ENCODE measurements around the gene SLC19A1.

Gene SLC19A1

GRCh38 chr21:45516071-45516670, 26.1 kb downstream of the SLC19A1 start:
- DNase-seq = no peak

- no peak for DNase-seq
Measured at GRCh38 chr21:45515241-45516061, 26.8 kb downstream of the SLC19A1 start.

DNA sequence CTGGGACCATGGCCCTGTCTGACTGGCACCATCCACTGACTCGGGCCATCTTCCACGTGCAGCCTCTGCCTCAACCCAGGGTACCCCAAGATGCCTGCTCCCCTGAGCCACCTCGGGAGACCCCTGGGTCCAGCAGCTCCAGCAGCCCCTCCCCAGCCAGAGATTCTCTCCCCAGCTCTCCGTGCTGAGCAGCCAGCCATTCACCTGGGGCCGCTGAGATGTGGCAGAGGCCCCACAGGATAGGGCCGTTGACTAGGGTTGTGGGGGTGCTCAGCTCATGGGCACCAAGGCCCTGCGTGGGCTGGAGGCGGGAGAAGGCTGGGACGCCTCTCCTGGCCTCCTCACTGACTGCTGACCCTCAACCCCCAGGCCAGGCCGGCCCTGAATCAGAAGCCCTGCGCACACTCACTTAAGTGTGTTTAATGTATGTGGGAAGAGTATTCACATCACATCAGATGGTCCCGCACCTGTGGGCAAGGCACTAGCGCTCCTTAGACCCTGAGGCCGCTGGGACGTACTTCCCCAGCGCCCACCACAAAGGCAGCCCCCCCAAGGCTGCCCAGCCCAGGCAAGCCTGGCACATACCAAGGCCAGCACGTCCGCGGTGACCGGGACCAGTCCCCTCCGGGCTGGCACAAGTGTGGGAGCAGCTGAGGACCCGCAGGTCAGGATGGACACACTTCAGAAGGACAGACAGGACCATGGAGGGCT, 27.8 kb downstream of the SLC19A1 start:
- DNase-seq = no peak

DNA sequence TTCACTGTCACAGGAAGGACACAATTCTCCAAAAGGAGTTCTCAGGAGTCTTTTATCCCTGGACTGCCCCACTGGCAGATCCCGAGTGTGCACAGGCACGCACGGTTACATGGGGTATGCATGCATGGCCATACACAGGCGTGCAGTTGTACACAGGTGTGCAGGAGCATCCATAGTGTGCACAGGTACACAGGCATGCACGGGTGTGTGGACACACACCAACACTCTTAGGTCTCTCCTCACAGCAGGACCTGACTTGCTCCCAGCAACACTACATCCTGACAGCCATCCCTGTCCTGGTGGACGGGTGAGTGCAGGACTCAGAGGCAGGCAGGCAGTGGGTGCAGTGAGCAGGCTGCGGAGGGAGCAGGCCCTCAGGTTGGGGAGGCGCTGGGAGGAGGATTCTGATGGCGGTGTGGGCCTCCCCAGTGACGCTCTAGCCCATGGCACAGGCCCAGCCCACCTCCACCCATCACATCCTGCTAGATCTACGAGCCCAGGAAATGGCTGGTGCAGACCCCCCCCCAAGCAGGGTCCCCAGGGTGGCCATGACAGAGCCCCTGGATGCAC, 28.4 kb downstream of the SLC19A1 start:
- DNase-seq = no peak

GRCh38 chr21:45513003-45513717, 29.1 kb downstream of the SLC19A1 start:
- DNase-seq = no peak

- DNase-seq = no peak
Measured at GRCh38 chr21:45512626-45513002, 29.6 kb downstream of the SLC19A1 start.

DNA sequence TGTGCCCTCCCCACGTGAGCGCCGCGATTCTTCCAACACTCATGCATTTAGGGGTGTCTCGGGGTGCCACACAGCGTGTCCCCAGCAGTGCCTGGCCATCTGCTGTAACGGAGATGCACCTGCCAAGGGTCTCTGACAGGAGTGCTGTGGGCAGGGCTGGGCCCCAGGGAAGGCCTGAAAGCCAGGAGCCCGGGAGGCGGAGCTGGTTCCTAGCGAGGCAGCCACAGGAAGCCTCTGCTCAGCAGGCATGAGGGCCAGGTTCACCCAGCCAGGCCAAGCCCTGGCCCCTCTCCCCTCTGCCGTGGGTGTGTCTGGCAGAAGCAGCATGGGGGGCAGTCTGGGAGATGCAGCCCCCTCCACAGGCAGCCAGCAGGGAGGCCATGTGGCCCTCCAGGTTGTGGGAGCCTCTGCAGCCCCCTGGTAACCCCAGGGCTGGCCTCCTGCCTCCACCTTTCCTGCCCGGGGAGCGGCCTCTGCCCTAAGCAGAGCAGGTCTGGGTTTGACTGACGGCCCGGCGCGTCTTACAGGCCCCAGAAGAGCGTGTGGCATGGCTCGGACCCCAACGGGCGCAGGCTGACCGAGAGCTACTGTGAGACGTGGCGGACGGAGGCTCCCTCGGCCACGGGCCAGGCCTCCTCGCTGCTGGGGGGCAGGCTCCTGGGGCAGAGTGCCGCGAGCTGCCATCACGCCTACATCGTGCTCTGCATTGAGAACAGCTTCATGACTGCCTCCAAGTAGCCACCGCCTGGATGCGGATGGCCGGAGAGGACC, 30.4 kb downstream of the SLC19A1 start:
- no peak for DNase-seq

DNA sequence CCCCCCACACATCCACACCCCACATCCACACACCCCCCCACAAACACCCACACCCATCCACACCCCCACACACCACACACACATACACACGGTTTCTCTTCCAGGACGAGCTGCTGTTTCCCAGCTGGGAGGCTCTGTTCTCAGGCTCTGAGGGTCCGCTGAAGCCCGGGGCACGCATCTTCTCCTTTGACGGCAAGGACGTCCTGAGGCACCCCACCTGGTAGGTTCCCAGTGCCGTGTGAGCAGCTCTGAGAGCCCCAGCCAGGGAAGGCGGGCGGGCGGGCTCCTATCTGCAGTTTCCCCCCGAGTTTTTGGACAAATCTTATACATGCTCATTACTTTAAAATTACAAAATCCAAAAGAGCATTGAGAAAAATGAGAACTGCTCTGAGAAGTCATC, 31.2 kb downstream of the SLC19A1 start:
- DNase-seq = no peak

- no peak for DNase-seq
Measured at GRCh38 chr21:45510466-45510955, 31.7 kb downstream of the SLC19A1 start.

GRCh38 chr21:45509566-45510465, 32.4 kb downstream of the SLC19A1 start:
- no peak for DNase-seq

DNA sequence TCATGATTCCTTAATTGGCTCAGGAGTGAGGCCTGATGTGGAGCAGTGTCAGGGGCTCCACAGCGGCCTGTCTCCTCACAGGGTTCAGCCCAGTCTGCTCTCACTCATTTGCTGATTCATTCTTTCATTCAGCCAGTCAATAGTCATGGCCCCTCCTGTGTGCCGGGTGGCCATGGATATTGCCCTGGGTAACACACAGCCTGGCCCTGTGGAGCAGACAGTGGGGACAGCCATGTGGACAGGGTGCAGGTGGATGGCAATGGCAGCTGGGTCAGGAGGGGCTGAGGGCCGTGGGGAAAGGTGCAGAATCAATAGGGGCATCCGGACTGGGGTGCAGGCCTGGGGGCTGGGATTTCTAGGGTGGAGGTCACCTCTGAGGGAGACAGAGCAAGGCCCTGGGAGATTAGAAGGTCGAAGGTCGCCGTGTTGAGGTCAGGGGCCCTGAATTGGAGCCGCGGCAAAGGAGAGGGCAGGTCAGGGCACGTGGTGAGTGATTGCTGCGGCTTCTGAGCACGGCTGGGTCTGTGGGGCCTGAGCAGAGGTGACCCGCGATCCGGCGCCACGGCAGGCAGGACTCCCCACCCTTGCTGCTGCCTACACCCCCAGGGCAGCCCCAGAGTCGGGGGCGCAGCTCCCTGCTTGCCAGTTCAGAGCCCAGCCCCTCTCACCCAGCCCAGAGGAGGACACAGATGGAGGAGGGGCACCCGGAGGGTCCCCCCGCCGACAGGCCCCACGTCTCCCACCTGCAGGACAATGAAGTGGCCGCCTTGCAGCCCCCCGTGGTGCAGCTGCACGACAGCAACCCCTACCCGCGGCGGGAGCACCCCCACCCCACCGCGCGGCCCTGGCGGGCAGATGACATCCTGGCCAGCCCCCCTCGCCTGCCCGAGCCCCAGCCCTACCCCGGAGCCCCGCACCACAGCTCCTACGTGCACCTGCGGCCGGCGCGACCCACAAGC, 33.4 kb downstream of the SLC19A1 start:
- no peak for DNase-seq

DNA sequence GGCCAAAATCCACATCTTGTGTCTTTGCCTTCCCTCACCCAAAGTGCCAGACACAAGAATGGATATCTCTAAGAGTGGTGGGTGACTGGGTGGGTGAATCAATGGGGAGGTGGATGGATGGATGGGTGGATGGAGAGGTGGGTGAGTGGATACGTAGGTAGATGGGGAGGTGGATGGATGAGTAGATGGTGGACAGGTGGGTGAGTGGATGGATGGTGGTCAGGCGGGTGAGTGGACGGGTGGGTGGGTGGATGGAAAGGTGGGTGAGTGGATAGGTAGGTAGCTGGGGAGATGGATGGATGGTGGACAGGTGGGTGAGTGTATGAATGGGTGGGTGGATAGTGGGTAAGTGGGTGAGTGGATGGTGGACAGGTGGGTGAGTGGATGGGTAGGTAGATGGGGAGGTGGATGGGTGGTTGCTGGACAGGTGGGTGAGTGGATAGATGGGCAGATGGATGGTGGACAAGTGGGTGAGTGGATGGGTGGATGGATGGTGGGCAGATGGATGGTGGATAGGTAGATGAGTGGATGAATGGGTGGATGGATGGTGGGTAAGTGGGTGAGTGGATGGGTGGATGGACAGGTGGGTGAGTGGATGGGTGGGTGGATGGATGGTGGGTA, 34.2 kb downstream of the SLC19A1 start:
- DNase-seq = no peak

DNA sequence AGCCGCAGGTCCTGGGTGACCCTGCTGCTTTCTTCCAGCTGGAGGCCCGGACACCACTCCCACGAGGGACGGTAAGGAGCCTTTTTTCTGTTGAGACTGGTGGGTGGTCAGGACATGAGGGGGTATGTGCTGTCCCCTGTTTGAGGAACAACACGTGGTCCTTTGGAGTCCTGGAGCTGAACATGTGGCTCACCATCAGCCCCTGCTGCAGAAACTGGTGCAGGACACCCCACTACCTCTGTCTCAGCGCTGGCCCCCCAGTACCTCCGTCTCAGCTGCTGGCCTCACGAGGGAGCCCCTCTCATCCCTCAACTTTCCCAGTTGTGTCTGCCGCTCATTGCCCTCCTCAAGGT, 34.7 kb downstream of the SLC19A1 start:
- no peak for DNase-seq

DNA sequence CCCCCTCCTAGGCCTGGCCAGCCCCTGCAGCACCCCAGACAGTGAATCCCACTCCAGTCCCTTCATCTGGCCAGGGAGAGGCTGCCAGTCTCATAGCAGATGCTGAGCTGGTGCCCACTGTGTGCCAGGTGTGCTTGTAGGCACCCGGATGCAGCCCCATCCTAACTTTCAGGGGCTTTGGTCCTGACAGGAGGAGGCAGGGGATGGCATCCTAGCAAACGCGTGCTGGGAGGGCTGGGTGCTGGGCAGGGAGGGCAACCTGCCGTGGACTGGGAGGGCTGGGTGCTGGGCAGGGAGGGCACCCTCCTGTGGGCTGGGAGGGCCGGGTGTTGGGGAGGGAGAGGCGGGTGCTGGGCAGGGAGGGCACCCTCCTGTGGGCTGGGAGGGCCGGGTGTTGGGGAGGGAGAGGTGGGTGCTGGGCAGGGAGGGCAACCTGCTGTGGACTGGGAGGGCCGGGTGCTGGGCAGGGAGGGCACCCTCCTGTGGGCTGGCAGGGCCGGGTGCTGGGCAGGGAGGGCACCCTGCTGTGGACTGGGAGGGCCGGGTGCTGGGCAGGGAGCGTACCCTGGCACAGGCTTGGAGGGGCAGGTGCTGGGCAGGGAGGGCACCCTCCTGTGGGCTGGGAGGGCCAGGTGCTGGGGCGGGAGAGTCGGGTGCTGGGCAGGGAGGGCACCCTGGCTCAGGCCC, 35.3 kb downstream of the SLC19A1 start:
- no peak for DNase-seq

GRCh38 chr21:45506241-45506817, 35.9 kb downstream of the SLC19A1 start:
- no peak for DNase-seq

GRCh38 chr21:45505416-45506021, 36.7 kb downstream of the SLC19A1 start:
- DNase-seq = no peak

DNA sequence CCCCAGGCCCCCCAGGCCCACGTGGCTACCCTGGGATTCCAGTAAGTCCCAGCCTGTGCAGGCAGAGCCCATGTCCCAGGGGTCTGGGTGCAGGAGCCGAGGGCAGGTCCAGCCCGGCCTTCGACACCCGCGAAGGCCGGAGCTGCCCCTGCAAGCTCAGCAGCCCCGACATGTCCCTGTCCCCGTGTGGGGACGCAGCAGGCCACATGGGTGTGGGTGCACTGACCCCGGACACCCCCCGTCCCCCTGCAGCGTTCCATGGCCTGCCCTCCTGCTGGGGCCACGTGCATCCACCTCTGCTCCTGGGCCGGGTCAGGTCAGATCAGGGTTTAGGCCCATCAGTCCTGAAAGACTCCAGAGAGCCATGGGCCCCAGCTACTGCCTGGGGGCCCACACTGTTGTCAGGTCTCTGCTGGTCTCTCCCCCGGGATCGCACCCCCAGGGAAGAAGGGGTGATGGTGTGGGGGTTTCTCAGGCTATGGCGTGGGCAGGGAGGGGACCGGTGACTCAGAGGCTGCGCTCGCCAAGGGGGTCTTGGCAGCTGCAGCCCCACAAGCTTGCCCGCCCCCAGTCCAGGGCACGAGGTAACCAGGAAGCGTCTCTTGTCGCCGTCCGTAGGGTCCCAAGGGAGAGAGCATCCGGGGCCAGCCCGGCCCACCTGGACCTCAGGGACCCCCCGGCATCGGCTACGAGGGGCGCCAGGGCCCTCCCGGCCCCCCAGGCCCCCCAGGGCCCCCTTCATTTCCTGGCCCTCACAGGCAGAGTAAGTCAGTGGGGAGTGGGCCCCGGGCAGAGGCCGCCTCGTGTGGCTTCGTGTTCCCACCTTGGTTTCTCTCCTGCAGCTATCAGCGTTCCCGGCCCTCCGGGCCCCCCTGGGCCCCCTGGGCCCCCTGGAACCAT, 37.5 kb downstream of the SLC19A1 start:
- DNase-seq = no peak

Data from SHP77 (cell line).